ENCODE results near the gene LRRC63.

Gene LRRC63

GRCh38 chr13:46170687-46171086 lies 41.0 kb upstream of the LRRC63 start:
- Histone ChIP-seq H3K4me1 (ENCODE audit: control insufficient read depth, insufficient read depth, low read length) (peaks cover 24% of the 10 kb centered on the region), H3K9me3 (ENCODE audit: control insufficient read depth, insufficient read depth, low read depth, low read length) (no peaks in the 10 kb centered on the region), H3K4me3 (ENCODE audit: low read depth, low read length) (no peak overlapping the region), H3K27ac (ENCODE audit: low read depth, low read length) (no peak overlapping the region), H3K9ac (ENCODE audit: low read length) (peak overlapping the region; percentile 1), H3K27me3 (ENCODE audit: control insufficient read depth, insufficient read depth, low read length) (no peaks in the 10 kb centered on the region), H3K36me3 (ENCODE audit: control insufficient read depth, insufficient read depth, low read length) (no peaks in the 10 kb centered on the region)

DNA sequence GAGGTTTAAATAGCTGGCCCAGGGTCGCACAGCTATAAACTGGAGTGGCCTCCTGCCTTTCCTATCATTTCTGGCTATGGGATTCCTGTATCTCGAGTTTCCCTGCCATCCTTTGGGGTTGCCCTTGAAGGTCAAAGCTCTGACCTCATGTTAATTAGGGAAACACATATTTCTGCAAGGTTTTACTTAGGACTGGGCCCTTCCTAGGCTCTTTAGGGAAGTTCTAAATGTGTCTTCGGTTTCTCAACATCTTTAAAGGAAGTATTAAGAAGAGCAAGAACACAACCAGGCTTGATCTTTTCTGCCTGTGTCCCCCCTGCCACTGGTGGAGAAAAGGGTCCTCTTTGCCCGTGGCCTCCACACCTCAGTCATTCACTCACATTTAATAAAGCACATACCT lies 40.5 kb upstream of the LRRC63 start:
- no peak overlapping the region for H3K27ac ChIP-seq (ENCODE audit: low read depth, low read length)
- no peaks in the 10 kb centered on the region for H3K27me3 ChIP-seq (ENCODE audit: control insufficient read depth, insufficient read depth, low read length)
- H3K9me3 ChIP-seq (ENCODE audit: control insufficient read depth, insufficient read depth, low read depth, low read length) = no peaks in the 10 kb centered on the region
- peaks cover 24% of the 10 kb centered on the region for H3K4me1 ChIP-seq (ENCODE audit: control insufficient read depth, insufficient read depth, low read length)
- no peaks in the 10 kb centered on the region for H3K36me3 ChIP-seq (ENCODE audit: control insufficient read depth, insufficient read depth, low read length)
- no peak overlapping the region for H3K9ac ChIP-seq (ENCODE audit: low read length)
- no peak overlapping the region for H3K4me3 ChIP-seq (ENCODE audit: low read depth, low read length)

DNA sequence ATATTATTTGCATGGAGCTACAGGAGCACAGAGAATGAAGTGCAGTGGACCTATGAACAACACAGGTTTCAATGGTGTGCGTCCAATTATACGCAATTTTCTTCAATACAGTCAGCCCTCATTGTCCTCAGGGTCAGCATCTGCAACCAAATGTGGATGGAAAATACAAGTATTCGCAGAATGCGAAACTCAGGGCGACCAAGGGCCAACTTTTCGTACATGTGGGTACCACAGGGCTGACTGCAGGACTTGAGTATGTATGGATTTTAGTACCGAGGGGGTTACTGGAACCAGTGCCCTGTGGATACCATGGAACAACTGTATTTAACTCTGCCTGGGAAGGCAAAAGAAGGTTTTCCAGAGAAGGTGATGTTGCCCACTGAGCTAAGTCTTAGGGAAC lies 40.0 kb upstream of the LRRC63 start:
- Histone ChIP-seq H3K9ac (ENCODE audit: low read length) (no peak overlapping the region), H3K36me3 (ENCODE audit: control insufficient read depth, insufficient read depth, low read length) (no peaks in the 10 kb centered on the region)

GRCh38 chr13:46172531-46172991 lies 39.2 kb upstream of the LRRC63 start:
- no peaks in the 10 kb centered on the region for H3K27me3 ChIP-seq (ENCODE audit: control insufficient read depth, insufficient read depth, low read length)
- peaks cover 19% of the 10 kb centered on the region for H3K4me1 ChIP-seq (ENCODE audit: control insufficient read depth, insufficient read depth, low read length)
- H3K36me3 ChIP-seq (ENCODE audit: control insufficient read depth, insufficient read depth, low read length) = no peaks in the 10 kb centered on the region
- H3K4me3 ChIP-seq (ENCODE audit: low read depth, low read length) = no peak overlapping the region
- no peak overlapping the region for H3K27ac ChIP-seq (ENCODE audit: low read depth, low read length)
- no peaks in the 10 kb centered on the region for H3K9me3 ChIP-seq (ENCODE audit: control insufficient read depth, insufficient read depth, low read depth, low read length)
- no peak overlapping the region for H3K9ac ChIP-seq (ENCODE audit: low read length)

More for the DNA sequence above, 40.0 kb upstream of the LRRC63 start:
- Histone ChIP-seq H3K27me3 (ENCODE audit: control insufficient read depth, insufficient read depth, low read length) (no peaks in the 10 kb centered on the region), H3K4me1 (ENCODE audit: control insufficient read depth, insufficient read depth, low read length) (peaks cover 24% of the 10 kb centered on the region), H3K9me3 (ENCODE audit: control insufficient read depth, insufficient read depth, low read depth, low read length) (no peaks in the 10 kb centered on the region), H3K4me3 (ENCODE audit: low read depth, low read length) (no peak overlapping the region), H3K27ac (ENCODE audit: low read depth, low read length) (no peak overlapping the region)

- H3K9ac ChIP-seq (ENCODE audit: low read length) = no peak overlapping the region
- H3K4me3 ChIP-seq (ENCODE audit: low read depth, low read length) = no peak overlapping the region
- no peaks in the 10 kb centered on the region for H3K36me3 ChIP-seq (ENCODE audit: control insufficient read depth, insufficient read depth, low read length)
- H3K4me1 ChIP-seq (ENCODE audit: control insufficient read depth, insufficient read depth, low read length) = peaks cover 14% of the 10 kb centered on the region
- no peaks in the 10 kb centered on the region for H3K27me3 ChIP-seq (ENCODE audit: control insufficient read depth, insufficient read depth, low read length)
- H3K9me3 ChIP-seq (ENCODE audit: control insufficient read depth, insufficient read depth, low read depth, low read length) = no peaks in the 10 kb centered on the region
- H3K27ac ChIP-seq (ENCODE audit: low read depth, low read length) = no peak overlapping the region
Measured at GRCh38 chr13:46173656-46174055, 38.1 kb upstream of the LRRC63 start.

DNA sequence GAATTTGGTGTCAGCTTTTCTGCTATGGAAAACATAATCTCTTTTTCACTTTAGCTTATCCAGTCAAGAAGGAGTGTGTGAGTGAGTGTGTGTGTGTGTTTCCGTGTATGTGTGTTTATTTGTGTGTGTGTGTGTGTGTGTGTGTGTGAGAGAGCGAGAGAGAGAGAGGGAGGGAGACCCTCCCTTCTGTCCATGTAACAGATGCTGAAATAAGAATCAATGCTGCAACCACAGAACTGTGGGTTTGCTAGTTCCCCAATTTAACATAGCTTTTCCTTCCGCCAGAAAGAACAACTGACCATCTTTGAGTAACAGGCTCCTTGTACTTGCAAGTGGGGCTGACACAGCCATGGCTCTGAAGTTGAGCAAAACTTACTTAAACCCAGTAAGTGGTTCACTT lies 35.0 kb upstream of the LRRC63 start:
- Histone ChIP-seq H3K27ac (ENCODE audit: low read depth, low read length) (no peak overlapping the region), H3K9me3 (ENCODE audit: control insufficient read depth, insufficient read depth, low read depth, low read length) (no peaks in the 10 kb centered on the region), H3K4me1 (ENCODE audit: control insufficient read depth, insufficient read depth, low read length) (peaks cover 4% of the 10 kb centered on the region; the same call in 1 of the 2 replicates), H3K36me3 (ENCODE audit: control insufficient read depth, insufficient read depth, low read length) (no peaks in the 10 kb centered on the region), H3K9ac (ENCODE audit: low read length) (no peak overlapping the region), H3K4me3 (ENCODE audit: low read depth, low read length) (no peak overlapping the region), H3K27me3 (ENCODE audit: control insufficient read depth, insufficient read depth, low read length) (no peaks in the 10 kb centered on the region)

GRCh38 chr13:46178143-46178542 lies 33.6 kb upstream of the LRRC63 start:
- H3K36me3 ChIP-seq (ENCODE audit: control insufficient read depth, insufficient read depth, low read length) = no peaks in the 10 kb centered on the region
- H3K27ac ChIP-seq (ENCODE audit: low read depth, low read length) = no peak overlapping the region
- H3K27me3 ChIP-seq (ENCODE audit: control insufficient read depth, insufficient read depth, low read length) = no peaks in the 10 kb centered on the region
- no peak overlapping the region for H3K9ac ChIP-seq (ENCODE audit: low read length)
- H3K9me3 ChIP-seq (ENCODE audit: control insufficient read depth, insufficient read depth, low read depth, low read length) = no peaks in the 10 kb centered on the region
- H3K4me1 ChIP-seq (ENCODE audit: control insufficient read depth, insufficient read depth, low read length) = peaks cover 11% of the 10 kb centered on the region; the same call in 1 of the 2 replicates
- no peak overlapping the region for H3K4me3 ChIP-seq (ENCODE audit: low read depth, low read length)

GRCh38 chr13:46178821-46179220 lies 32.9 kb upstream of the LRRC63 start:
- Histone ChIP-seq H3K27ac (ENCODE audit: low read depth, low read length) (no peak overlapping the region), H3K27me3 (ENCODE audit: control insufficient read depth, insufficient read depth, low read length) (no peaks in the 10 kb centered on the region), H3K36me3 (ENCODE audit: control insufficient read depth, insufficient read depth, low read length) (no peaks in the 10 kb centered on the region), H3K4me3 (ENCODE audit: low read depth, low read length) (no peak overlapping the region), H3K4me1 (ENCODE audit: control insufficient read depth, insufficient read depth, low read length) (peaks cover 11% of the 10 kb centered on the region; the same call in 1 of the 2 replicates), H3K9ac (ENCODE audit: low read length) (no peak overlapping the region), H3K9me3 (ENCODE audit: control insufficient read depth, insufficient read depth, low read depth, low read length) (no peaks in the 10 kb centered on the region)

DNA sequence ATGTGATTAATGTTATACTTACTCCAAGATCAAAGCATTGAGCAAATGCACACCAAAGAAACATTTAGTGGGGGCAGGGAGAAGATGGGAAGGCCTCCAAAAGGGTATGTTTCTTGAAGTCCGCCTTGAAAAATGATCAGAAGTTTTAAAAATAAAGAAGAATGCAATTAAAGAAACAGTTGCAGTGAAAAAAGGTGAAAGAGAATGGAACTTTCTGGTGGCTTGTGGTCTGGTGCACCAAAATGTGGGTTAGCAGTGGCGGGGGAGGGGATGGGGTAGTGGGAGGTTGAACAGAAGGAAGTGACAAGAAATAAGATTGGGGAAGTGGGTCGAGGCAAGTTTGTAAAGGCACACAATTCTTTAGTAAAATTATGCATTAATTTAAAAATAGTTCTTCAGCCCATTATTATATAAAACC lies 32.2 kb upstream of the LRRC63 start:
- H3K36me3 ChIP-seq (ENCODE audit: control insufficient read depth, insufficient read depth, low read length) = no peaks in the 10 kb centered on the region
- no peak overlapping the region for H3K27ac ChIP-seq (ENCODE audit: low read depth, low read length)
- H3K4me1 ChIP-seq (ENCODE audit: control insufficient read depth, insufficient read depth, low read length) = peaks cover 11% of the 10 kb centered on the region; the same call in 1 of the 2 replicates
- no peak overlapping the region for H3K4me3 ChIP-seq (ENCODE audit: low read depth, low read length)
- no peaks in the 10 kb centered on the region for H3K27me3 ChIP-seq (ENCODE audit: control insufficient read depth, insufficient read depth, low read length)
- no peaks in the 10 kb centered on the region for H3K9me3 ChIP-seq (ENCODE audit: control insufficient read depth, insufficient read depth, low read depth, low read length)
- H3K9ac ChIP-seq (ENCODE audit: low read length) = no peak overlapping the region

DNA sequence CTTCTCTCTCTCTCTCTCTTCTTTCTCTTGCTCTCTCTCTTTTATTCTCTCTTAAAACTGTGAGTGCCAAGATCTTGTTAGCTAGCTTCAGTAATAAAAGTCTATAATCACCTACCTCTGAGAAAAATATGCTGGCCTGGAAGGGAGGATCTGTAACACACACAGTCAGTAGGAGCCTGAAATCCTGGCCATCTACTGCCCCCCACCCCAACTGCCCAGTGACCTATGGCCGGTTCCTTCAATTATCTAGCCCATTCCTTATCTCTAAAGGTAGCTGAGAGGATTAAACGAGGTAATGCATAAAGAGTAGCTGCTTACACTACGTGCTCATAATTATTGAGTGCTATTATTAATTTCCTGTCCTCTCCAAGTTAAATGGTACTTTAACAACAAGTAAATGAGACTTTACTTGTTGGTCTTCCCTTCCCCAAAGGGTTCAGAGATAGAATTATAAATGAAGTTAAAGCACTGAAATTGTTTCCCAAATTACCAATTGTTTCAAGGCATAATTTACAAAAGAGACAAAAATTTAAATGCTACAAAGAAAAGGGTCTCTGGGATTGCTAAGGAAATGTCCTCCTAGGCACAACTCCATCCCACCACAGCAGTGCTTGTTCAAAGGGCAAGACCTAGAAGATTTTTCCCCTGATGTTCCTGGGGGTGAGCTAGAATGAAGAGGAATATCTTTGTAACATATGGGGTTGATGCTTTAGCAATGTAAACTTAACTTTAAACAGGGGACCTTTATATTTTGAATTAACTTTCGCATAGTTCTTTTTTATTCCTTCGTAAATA lies 31.6 kb upstream of the LRRC63 start:
- H3K9me3 ChIP-seq (ENCODE audit: control insufficient read depth, insufficient read depth, low read depth, low read length) = no peaks in the 10 kb centered on the region
- peaks cover 11% of the 10 kb centered on the region; the same call in 1 of the 2 replicates for H3K4me1 ChIP-seq (ENCODE audit: control insufficient read depth, insufficient read depth, low read length)
- peak overlapping the region; percentile 18; the same call in 1 of the 2 replicates for H3K4me3 ChIP-seq (ENCODE audit: low read depth, low read length)
- no peaks in the 10 kb centered on the region for H3K27me3 ChIP-seq (ENCODE audit: control insufficient read depth, insufficient read depth, low read length)
- no peak overlapping the region for H3K9ac ChIP-seq (ENCODE audit: low read length)
- no peaks in the 10 kb centered on the region for H3K36me3 ChIP-seq (ENCODE audit: control insufficient read depth, insufficient read depth, low read length)
- no peak overlapping the region for H3K27ac ChIP-seq (ENCODE audit: low read depth, low read length)

DNA sequence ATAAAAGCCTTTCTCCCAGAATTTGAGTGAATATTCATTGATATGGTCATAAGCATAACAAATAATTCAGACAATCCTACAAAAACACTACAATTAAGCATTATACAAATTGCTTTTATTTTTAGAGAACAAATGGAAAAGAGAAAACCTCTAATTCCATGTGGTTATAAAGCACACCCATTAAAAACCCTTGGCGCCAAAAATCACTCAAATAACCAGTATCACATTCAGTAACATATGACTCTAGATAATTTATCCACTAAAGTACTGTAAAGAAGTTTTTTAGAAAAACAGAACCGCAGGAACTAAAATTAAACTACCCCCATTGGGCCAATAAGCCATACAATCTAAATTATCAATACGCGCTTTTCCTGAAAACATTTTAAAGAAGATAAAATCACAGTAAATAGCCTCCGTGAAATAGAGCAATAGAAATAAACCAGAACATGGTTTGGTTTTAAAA lies 30.3 kb upstream of the LRRC63 start:
- peak overlapping the region; percentile 40; the same call in 1 of the 2 replicates for H3K4me3 ChIP-seq (ENCODE audit: low read depth, low read length)
- no peaks in the 10 kb centered on the region for H3K36me3 ChIP-seq (ENCODE audit: control insufficient read depth, insufficient read depth, low read length)
- no peaks in the 10 kb centered on the region for H3K9me3 ChIP-seq (ENCODE audit: control insufficient read depth, insufficient read depth, low read depth, low read length)
- H3K27me3 ChIP-seq (ENCODE audit: control insufficient read depth, insufficient read depth, low read length) = no peaks in the 10 kb centered on the region
- peak overlapping the region; percentile 78 for H3K9ac ChIP-seq (ENCODE audit: low read length)
- peaks cover 11% of the 10 kb centered on the region; the same call in 1 of the 2 replicates for H3K4me1 ChIP-seq (ENCODE audit: control insufficient read depth, insufficient read depth, low read length)
- no peak overlapping the region for H3K27ac ChIP-seq (ENCODE audit: low read depth, low read length)

Measured in HUES6 (cell line).